Choroid plexus epithelial cell (primary cell): Measurements from ENCODE around the gene PRL.
A peak's percentile ranks its signal among the peaks of the same experiment; 100 is the strongest.

Experiments used
- DNase-seq: peaks from one replicate; pipeline ENCODE4 v3.0.0-alpha.2; 2010; ENCODE audit warnings: low read depth
- H3K4me3 ChIP-seq: 2 replicates; pipeline ENCODE4 v1.5.1; 2011; ENCODE audit warnings: low read depth, mild to moderate bottlenecking, control low read depth, low read length, moderate library complexity
- CTCF ChIP-seq: conservative IDR thresholded peaks from 2 replicates; pipeline ENCODE4 v1.5.1; 2011; ENCODE audit warnings: low read depth, mild to moderate bottlenecking, control low read depth, inconsistent platforms, low read length, moderate library complexity

Gene PRL

GRCh38 chr6:22296936-22297335, at the start of gene PRL:
TSS of gene PRL (minus strand) at chr6:22297036. CDS start at chr6:22296982, 54 bp downstream.
- H3K4me3 ChIP-seq: no peak within 1 kb of the TSS
- TF ChIP-seq CTCF: no peak
- DNase-seq: no peak

GRCh38 chr6:22343864-22344263, 47.0 kb upstream of the PRL start:
- DNase-seq: no peak
- H3K4me3 ChIP-seq: no peak overlapping the region
- TF ChIP-seq CTCF: peak; percentile 37

GRCh38 chr6:22334778-22335177, 37.9 kb upstream of the PRL start:
- no peak overlapping the region for H3K4me3 ChIP-seq
- DNase-seq: no peak
- no peak for TF ChIP-seq CTCF

GRCh38 chr6:22333802-22334201, 37.0 kb upstream of the PRL start:
- H3K4me3 ChIP-seq: no peak overlapping the region
- no peak for DNase-seq
- TF ChIP-seq CTCF: no peak

- H3K4me3 ChIP-seq: no peak overlapping the region
- no peak for DNase-seq
- no peak for TF ChIP-seq CTCF
These were observed 35.9 kb upstream of the PRL start for GRCh38 chr6:22332711-22333110.

GRCh38 chr6:22332216-22332615, 35.4 kb upstream of the PRL start:
- DNase-seq: no peak
- no peak for TF ChIP-seq CTCF
- H3K4me3 ChIP-seq: no peak overlapping the region

- no peak for TF ChIP-seq CTCF
- DNase-seq: no peak
- H3K4me3 ChIP-seq: no peak overlapping the region
These were observed 34.1 kb upstream of the PRL start for GRCh38 chr6:22330941-22331340.
